Neural cell (in vitro differentiated cells): ENCODE data around the gene EFCAB11.

ENCODE experiments used
- CTCF ChIP-seq: fragments of 450-650 bp; IDR thresholded peaks from 2 replicates; pipeline ENCODE4 v1.5.1; 2014; ENCODE audit warnings: antibody characterized with exemption, mild to moderate bottlenecking, moderate library complexity; ENCODE audit not compliant: poor library complexity, severe bottlenecking
- EP300 ChIP-seq: fragments of 450-650 bp; conservative IDR thresholded peaks from 2 replicates; pipeline ENCODE4 v1.6.1; 2014; ENCODE audit warnings: antibody characterized with exemption, mild to moderate bottlenecking, moderate library complexity; ENCODE audit not compliant: poor library complexity, severe bottlenecking
- EZH2 ChIP-seq: fragments of 200-600, 300-800 bp; shearing (Covaris generic), sonication (generic); IDR thresholded peaks from 2 replicates; pipeline ENCODE4 v1.6.1; 2014; ENCODE audit warnings: antibody characterized with exemption, low read length, borderline replicate concordance, mild to moderate bottlenecking; ENCODE audit not compliant: insufficient read depth, poor library complexity, severe bottlenecking
- MXI1 ChIP-seq: fragments of 450-650 bp; conservative IDR thresholded peaks from 2 replicates; pipeline ENCODE4 v1.6.1; 2014; ENCODE audit warnings: antibody characterized with exemption, mild to moderate bottlenecking; ENCODE audit not compliant: poor library complexity, severe bottlenecking
- POLR2AphosphoS5 ChIP-seq: IDR thresholded peaks from 2 replicates; pipeline ENCODE4 v1.6.1; 2012
- RAD21 ChIP-seq: fragments of 450-650 bp; conservative IDR thresholded peaks from 2 replicates; pipeline ENCODE4 v1.6.1; 2014; ENCODE audit warnings: antibody characterized with exemption, mild to moderate bottlenecking, moderate library complexity
- REST ChIP-seq: IDR thresholded peaks from 2 replicates; pipeline ENCODE4 v1.6.1; 2012; ENCODE audit warnings: borderline replicate concordance
- SMC3 ChIP-seq: fragments of 450-650 bp; conservative IDR thresholded peaks from 2 replicates; pipeline ENCODE4 v1.6.1; 2014; ENCODE audit warnings: antibody characterized with exemption, mild to moderate bottlenecking, moderate library complexity; ENCODE audit not compliant: poor library complexity
- TAF1 ChIP-seq: IDR thresholded peaks from 2 replicates; pipeline ENCODE4 v1.6.1; 2012; ENCODE audit warnings: low read depth

GRCh38 chr14:89746654-89747053 is 207.9 kb downstream of the EFCAB11 start:
- TF ChIP-seq POLR2AphosphoS5 (no peak), EP300 (no peak), CTCF (no peak), REST (no peak), EZH2 (no peak), RAD21 (no peak), SMC3 (no peak), TAF1 (no peak), MXI1 (no peak)
